OCI-LY7 (cell line): Measurements from ENCODE around the gene DNAI7.

Experiments used
- EZH2phosphoT487 ChIP-seq: fragments of 200-600 bp; sonication (generic); IDR thresholded peaks from 2 replicates; pipeline ENCODE4 v1.6.1; 2018; ENCODE audit warnings: low read depth, borderline replicate concordance, mild to moderate bottlenecking, mixed run types, antibody characterized with exemption, low read length, moderate library complexity, mixed read lengths
- TF ChIP-seq, protein P1 (sequence below): fragments of 200-600 bp; sonication (generic); conservative IDR thresholded peaks from 2 replicates; pipeline ENCODE4 v1.5.1; 2014; ENCODE audit warnings: mild to moderate bottlenecking, antibody characterized with exemption, low read length, moderate library complexity, mixed read lengths

DNA sequence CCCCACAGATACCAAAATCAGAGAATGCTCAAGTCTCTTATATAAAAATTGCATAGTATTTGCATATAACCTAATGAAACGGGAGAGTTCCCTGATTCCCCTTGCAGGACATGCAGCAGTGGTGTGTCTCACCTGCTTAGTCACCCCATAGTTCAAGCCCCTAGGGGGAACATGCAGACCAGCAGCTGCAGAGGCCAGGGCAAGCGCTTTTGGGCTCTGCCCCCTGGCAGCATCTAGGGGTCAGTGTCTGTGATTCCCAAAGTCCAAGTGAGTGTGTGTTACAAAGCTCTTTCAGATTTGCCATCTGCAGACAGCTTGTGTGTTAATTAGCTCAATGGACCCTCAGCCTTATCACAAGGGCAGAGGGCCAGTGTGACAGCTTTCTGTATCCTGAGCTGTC, 110.1 kb downstream of the DNAI7 start:
- TF ChIP-seq, protein P1, sequence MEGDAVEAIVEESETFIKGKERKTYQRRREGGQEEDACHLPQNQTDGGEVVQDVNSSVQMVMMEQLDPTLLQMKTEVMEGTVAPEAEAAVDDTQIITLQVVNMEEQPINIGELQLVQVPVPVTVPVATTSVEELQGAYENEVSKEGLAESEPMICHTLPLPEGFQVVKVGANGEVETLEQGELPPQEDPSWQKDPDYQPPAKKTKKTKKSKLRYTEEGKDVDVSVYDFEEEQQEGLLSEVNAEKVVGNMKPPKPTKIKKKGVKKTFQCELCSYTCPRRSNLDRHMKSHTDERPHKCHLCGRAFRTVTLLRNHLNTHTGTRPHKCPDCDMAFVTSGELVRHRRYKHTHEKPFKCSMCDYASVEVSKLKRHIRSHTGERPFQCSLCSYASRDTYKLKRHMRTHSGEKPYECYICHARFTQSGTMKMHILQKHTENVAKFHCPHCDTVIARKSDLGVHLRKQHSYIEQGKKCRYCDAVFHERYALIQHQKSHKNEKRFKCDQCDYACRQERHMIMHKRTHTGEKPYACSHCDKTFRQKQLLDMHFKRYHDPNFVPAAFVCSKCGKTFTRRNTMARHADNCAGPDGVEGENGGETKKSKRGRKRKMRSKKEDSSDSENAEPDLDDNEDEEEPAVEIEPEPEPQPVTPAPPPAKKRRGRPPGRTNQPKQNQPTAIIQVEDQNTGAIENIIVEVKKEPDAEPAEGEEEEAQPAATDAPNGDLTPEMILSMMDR: no peak
- TF ChIP-seq EZH2phosphoT487: no peak
